Choroid plexus epithelial cell (primary cell): ENCODE measurements around the gene LPP.
"Not testable (repeated sequence)": the region's sequence is repeated elsewhere in the genome, so short reads cannot be mapped to it uniquely, and the experiment has no call there.

Source experiments
- DNase-seq: peaks from one replicate; pipeline ENCODE4 v3.0.0-alpha.2; 2010; ENCODE audit warnings: low read depth
- H3K4me3 ChIP-seq: 2 replicates; pipeline ENCODE4 v1.5.1; 2011; ENCODE audit warnings: low read depth, mild to moderate bottlenecking, control low read depth, low read length, moderate library complexity
- TF ChIP-seq, protein P1 (sequence below): conservative IDR thresholded peaks from 2 replicates; pipeline ENCODE4 v1.5.1; 2011; ENCODE audit warnings: low read depth, mild to moderate bottlenecking, control low read depth, inconsistent platforms, low read length, moderate library complexity

LPP gene

DNA sequence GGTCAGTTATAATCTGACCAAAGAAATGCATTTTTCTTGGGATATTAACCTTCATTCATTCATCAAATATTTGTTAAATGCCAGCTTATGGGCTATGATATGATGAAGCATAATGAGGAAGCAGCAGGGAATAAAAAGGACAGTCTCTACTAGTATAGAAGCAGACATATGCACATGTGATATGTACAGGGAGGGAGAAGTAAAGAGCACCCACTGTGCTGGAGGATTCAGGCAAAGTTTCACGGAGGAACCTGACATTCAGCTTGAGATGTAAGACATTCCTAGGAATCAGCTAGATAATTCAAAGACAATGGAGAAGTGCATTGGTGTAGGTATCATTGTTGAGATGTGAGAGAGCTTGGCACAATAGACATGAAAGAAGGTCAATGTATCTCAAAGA lies 450.7 kb downstream of the LPP start:
- TF ChIP-seq, protein P1, sequence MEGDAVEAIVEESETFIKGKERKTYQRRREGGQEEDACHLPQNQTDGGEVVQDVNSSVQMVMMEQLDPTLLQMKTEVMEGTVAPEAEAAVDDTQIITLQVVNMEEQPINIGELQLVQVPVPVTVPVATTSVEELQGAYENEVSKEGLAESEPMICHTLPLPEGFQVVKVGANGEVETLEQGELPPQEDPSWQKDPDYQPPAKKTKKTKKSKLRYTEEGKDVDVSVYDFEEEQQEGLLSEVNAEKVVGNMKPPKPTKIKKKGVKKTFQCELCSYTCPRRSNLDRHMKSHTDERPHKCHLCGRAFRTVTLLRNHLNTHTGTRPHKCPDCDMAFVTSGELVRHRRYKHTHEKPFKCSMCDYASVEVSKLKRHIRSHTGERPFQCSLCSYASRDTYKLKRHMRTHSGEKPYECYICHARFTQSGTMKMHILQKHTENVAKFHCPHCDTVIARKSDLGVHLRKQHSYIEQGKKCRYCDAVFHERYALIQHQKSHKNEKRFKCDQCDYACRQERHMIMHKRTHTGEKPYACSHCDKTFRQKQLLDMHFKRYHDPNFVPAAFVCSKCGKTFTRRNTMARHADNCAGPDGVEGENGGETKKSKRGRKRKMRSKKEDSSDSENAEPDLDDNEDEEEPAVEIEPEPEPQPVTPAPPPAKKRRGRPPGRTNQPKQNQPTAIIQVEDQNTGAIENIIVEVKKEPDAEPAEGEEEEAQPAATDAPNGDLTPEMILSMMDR, result no peak
- no peak overlapping the region for H3K4me3 ChIP-seq
- DNase-seq, result no peak

DNA sequence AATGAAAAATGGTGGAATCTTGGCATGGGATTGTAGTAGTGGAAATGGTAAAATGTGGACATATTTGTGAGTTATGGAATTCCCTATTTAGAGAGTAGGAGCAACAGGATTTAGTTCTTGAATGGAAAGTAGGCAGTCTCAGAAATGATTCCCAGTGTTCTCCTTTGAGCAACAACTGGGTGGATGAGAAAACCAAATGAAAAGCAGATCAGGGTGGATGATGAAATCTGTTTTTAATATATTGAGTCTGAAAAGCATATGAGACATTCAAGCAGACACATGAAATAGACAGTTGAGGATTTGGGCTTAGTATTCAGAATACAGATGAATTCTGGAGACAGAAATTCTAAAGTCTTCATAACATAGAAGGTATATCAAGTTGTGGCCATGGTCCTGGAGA lies 451.3 kb downstream of the LPP start:
- no peak overlapping the region for H3K4me3 ChIP-seq
- TF ChIP-seq, protein P1, result no peak
- DNase-seq, result no peak

DNA sequence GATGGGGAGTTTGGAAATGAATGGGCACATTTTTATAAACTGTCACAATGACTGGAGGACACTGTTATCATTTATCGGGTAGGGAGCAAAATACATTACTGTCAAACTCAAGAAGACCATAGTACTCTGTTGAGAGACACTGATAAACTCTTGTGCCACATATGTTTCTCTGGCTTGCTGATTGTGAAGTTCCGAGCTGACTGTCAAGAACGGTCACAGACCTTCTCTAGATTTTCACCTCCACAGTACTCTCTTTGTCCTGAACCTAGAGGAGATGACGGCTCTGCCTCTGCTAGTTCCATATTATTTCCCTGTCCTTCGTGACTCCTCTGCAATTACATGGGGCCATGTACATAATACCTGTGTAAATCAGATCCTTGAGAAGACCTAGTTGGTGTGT lies 451.9 kb downstream of the LPP start:
- H3K4me3 ChIP-seq, result no peak overlapping the region
- TF ChIP-seq, protein P1, result no peak
- no peak for DNase-seq

DNA sequence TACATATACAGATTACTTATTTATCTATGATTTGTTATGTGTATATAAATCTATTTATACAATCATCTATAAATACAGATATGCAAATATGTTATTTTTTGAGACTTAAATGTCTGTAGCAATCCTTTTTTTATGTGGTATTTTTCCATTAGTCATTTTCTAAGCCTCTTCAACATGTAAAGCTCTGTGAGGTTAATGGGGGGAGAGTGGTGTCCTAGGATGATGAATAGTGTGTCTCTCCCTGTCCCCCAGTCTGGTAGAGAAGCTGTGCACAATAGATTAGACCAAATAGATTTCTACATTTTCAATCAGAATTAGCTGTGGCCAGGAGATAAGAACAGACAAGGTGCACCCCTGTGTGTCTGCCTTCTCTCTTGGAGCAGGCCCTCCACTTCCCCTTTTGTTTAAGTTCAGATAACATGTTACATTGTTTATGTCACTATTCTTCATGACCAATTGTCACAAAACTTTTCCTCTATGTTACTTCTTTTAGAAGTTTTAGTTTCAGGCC lies 453.9 kb downstream of the LPP start:
- DNase-seq, result no peak
- no peak overlapping the region for H3K4me3 ChIP-seq
- TF ChIP-seq, protein P1, result no peak

DNA sequence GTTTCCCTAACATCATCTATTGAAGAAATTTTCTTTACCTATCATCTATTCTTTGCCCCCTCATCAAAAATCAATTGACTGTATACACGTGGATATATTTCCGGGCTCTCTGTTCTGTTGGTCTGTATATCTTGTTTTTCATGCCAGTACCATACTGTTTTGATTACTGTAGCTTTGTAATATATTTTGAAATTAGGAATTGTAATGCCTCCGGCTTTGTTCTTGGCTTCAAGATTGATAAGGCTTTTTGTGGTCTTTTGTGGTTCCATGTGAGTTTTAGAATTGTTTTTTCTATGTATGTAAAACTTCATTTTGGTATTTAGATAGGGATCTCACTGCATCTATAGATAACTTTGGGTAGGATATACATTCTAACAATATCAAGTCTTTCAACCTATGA lies 454.4 kb downstream of the LPP start:
- TF ChIP-seq, protein P1, result no peak
- no peak for DNase-seq
- H3K4me3 ChIP-seq, result no peak overlapping the region

DNA sequence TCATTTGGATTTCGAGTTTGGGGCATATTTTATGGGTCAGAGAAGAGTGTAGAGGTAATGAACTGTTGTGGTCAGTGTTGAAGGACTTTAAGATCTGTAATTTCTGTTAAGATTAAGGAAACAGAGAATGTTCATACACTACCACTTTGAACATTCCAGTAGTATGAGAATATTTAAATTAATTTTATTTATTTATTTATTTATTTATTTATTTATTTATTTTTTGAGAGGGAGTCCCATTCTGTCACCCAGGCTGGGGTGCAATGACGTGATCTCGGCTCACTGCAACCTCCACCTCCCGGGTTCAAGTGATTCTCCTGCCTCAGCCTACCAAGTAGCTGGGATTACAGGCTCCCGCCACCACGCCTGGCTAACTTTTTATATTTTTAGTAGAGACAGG lies 459.8 kb downstream of the LPP start:
- H3K4me3 ChIP-seq, DNase-seq: not testable (repeated sequence)

DNA sequence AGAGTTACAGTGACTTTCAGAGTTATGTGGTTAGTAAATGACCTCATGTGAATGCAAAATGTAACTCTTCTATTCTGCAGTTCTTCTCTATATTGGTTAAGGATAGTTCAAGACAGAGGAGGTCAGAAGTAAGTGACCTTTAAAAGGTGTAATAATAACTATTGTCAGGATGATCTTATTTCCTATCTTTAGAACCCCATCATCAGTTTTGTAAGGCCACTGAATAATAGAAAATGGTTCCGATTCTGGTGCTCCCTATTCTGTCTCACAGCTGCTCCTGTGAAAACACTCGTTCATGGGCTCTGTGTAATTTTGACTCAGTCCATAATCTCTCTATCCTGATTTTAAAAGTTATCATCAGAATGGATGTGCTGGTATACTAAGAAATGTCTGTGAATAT lies 463.3 kb downstream of the LPP start:
- no peak for DNase-seq
- no peak overlapping the region for H3K4me3 ChIP-seq
- TF ChIP-seq, protein P1, result no peak
